Measurements from ENCODE around the gene CP. TPM values are rescaled to one million over a fixed set of nuclear protein-coding genes. Genes with fewer than 3 reads are reported as not detected.

Gene CP
- total RNA-seq, 1 donor from 2014 or later: 1.0 TPM

DNA sequence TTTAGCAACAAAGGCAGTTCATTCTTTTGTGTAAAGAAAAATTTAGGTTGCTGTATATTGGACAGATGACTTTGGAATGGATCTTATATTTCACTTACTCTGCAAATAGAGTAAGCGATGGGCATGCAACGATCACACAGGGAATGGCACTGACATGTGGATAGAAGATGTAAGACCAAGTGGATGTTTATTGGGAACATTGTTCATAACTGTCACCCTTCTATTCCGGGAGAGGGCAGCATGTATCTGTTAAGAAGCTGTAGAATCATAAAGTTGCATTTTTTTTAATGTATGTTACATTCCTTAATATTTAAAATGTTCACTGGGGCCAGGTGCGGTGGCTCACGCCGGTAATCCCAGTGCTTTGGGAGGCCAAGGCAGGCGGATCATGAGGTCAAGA is 51.0 kb downstream of the CP start:
- H3K4me3 Mint-ChIP-seq (ENCODE audit: low read depth): no peak overlapping the region
- no peak for DNase-seq (ENCODE audit: low spot score, unreplicated experiment)
- H3K27me3 Mint-ChIP-seq: no peaks in the 10 kb centered on the region
- TF ChIP-seq, protein P1, sequence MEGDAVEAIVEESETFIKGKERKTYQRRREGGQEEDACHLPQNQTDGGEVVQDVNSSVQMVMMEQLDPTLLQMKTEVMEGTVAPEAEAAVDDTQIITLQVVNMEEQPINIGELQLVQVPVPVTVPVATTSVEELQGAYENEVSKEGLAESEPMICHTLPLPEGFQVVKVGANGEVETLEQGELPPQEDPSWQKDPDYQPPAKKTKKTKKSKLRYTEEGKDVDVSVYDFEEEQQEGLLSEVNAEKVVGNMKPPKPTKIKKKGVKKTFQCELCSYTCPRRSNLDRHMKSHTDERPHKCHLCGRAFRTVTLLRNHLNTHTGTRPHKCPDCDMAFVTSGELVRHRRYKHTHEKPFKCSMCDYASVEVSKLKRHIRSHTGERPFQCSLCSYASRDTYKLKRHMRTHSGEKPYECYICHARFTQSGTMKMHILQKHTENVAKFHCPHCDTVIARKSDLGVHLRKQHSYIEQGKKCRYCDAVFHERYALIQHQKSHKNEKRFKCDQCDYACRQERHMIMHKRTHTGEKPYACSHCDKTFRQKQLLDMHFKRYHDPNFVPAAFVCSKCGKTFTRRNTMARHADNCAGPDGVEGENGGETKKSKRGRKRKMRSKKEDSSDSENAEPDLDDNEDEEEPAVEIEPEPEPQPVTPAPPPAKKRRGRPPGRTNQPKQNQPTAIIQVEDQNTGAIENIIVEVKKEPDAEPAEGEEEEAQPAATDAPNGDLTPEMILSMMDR (IDR thresholded peaks at IDR 0.05; ENCODE audit: unreplicated experiment): no peak
- no peak overlapping the region for H3K27ac Mint-ChIP-seq
- no peaks in the 10 kb centered on the region for H3K4me1 Mint-ChIP-seq (ENCODE audit: low read depth)
- H3K36me3 Mint-ChIP-seq (ENCODE audit: insufficient read depth): peaks cover 36% of the 10 kb centered on the region
- no peaks in the 10 kb centered on the region for H3K9me3 Mint-ChIP-seq (ENCODE audit: low read depth)

DNA sequence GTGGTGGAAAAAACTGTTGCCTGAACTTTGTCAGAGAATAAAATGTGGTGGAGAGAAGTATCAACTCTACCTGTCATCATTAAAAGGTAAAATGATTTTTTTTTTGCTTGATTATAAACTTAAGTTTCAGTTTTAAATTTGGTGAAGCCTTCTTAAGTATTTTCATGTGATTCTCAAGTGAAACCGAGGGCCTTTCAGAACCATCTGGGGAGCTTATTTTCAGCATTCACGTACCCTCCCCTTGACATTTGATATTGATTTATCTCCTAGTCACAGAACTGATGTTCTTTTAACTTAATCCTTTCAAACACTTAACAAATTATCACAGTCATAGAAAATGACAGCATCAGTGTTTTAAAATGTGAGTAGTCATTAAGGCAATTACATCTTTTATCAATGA is 53.7 kb downstream of the CP start:
- Mint-ChIP-seq H3K9me3 (ENCODE audit: low read depth) (no peaks in the 10 kb centered on the region), H3K4me1 (ENCODE audit: low read depth) (no peaks in the 10 kb centered on the region), H3K27me3 (no peaks in the 10 kb centered on the region), H3K27ac (no peak overlapping the region), H3K4me3 (ENCODE audit: low read depth) (no peak overlapping the region), H3K36me3 (ENCODE audit: insufficient read depth) (peaks cover 31% of the 10 kb centered on the region)
- DNase-seq (ENCODE audit: low spot score, unreplicated experiment): no peak
- TF ChIP-seq, protein P1 (IDR thresholded peaks at IDR 0.05; ENCODE audit: unreplicated experiment): no peak

DNA sequence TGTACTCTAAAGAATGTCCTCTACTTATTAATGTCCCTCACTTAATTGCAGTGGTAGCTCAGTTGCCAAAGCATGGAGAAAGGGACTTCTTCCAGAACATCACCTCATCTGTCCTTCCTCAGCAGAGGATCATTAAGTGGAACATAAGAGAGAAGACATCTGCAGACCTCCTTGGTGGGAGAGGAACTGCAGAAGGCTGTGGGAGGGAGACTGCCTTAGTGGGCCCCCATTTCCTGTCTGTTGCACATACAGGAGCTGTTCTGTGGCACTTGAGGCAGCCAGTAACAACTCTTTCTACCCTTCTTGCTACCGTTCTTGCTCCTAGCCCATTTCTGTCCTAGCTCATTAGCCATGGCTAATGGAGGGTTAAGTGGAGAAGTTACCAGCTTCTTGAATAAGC is 58.6 kb downstream of the CP start:
- Mint-ChIP-seq H3K27ac (no peak overlapping the region), H3K4me1 (ENCODE audit: low read depth) (peaks cover 6% of the 10 kb centered on the region), H3K27me3 (no peaks in the 10 kb centered on the region), H3K9me3 (ENCODE audit: low read depth) (no peaks in the 10 kb centered on the region), H3K36me3 (ENCODE audit: insufficient read depth) (peaks cover 27% of the 10 kb centered on the region), H3K4me3 (ENCODE audit: low read depth) (no peak overlapping the region)
- TF ChIP-seq, protein P1 (IDR thresholded peaks at IDR 0.05; ENCODE audit: unreplicated experiment): no peak
- DNase-seq (ENCODE audit: low spot score, unreplicated experiment): no peak

DNA sequence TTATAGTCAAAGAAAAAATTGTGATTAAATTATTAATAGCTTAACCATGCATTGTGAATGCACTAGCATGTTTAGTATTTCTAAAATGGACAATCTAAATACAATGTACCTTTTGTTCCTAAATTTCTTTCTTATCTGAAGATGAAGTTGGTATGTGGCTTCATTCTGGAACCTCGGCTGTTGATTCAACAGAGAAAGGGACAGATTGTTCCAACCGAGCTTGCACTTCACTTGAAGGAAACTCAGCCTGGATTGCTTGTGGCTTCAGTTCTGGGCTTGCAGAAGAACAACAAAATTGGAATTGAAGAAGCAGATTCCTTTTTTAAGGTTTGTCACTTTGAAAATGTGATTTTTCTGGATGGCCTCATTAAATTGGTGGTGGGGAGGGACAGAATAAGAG is 59.6 kb downstream of the CP start:
- H3K36me3 Mint-ChIP-seq (ENCODE audit: insufficient read depth): peaks cover 29% of the 10 kb centered on the region
- peak overlapping the region; percentile 45 for H3K27ac Mint-ChIP-seq
- peaks cover 6% of the 10 kb centered on the region for H3K4me1 Mint-ChIP-seq (ENCODE audit: low read depth)
- H3K27me3 Mint-ChIP-seq: no peaks in the 10 kb centered on the region
- no peak overlapping the region for H3K4me3 Mint-ChIP-seq (ENCODE audit: low read depth)
- DNase-seq (ENCODE audit: low spot score, unreplicated experiment): no peak
- TF ChIP-seq, protein P1 (IDR thresholded peaks at IDR 0.05; ENCODE audit: unreplicated experiment): no peak
- H3K9me3 Mint-ChIP-seq (ENCODE audit: low read depth): no peaks in the 10 kb centered on the region

DNA sequence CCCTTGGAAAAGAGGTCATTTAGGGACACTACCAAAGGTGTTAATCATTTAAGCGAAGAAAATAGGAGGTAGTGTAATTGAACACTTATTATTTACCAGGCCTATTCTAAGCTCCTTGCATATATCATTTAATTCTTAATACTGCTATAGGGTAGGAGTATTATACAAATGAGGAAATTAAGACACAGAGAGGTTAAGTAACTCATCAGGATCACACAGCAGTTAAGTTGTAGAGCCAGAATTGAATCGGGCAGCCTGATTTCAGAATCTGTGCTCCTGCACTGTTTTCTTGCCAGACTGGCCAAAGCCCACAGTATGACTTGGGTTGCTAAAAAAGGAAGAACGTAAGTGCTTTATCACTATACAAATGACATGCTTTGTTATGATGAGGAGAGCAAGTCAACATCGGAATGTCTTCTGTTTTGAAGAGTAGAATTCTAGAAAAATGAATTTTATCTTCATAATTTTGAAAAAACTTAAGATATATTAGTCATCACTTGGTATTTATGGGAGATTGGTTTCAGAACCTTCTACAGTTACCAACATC is 60.8 kb downstream of the CP start:
- peaks cover 28% of the 10 kb centered on the region for H3K36me3 Mint-ChIP-seq (ENCODE audit: insufficient read depth)

More for the DNA sequence above, 60.8 kb downstream of the CP start:
- peaks cover 6% of the 10 kb centered on the region for H3K4me1 Mint-ChIP-seq (ENCODE audit: low read depth)
- DNase-seq (ENCODE audit: low spot score, unreplicated experiment): no peak
- H3K9me3 Mint-ChIP-seq (ENCODE audit: low read depth): no peaks in the 10 kb centered on the region
- TF ChIP-seq, protein P1 (IDR thresholded peaks at IDR 0.05; ENCODE audit: unreplicated experiment): no peak
- no peak overlapping the region for H3K4me3 Mint-ChIP-seq (ENCODE audit: low read depth)
- no peaks in the 10 kb centered on the region for H3K27me3 Mint-ChIP-seq
- no peak overlapping the region for H3K27ac Mint-ChIP-seq

Measured in progenitor cell of endocrine pancreas (in vitro differentiated cells).